ENCODE results near the gene KCTD20.
"Not testable (repeated sequence)": the region's sequence is repeated elsewhere in the genome, so short reads cannot be mapped to it uniquely, and the experiment has no call there.

The KCTD20 gene

GRCh38 chr6:36442671-36443470 lies at the start of gene KCTD20, which contains the start of gene PXT1:
TSS of gene KCTD20 (plus strand) at chr6:36443000. CDS start at chr6:36470098, 27,098 bp downstream.
TSS of gene PXT1 (minus strand) at chr6:36442854. CDS start at chr6:36426082, 16,772 bp downstream.
- DNase-seq (ENCODE audit: low read depth in 2 of 2): peak; percentile 68 to 70

- DNase-seq (ENCODE audit: low read depth in 2 of 2): no peak
Observed at GRCh38 chr6:36399970-36400369, 42.8 kb upstream of the KCTD20 start.

- no peak for DNase-seq (ENCODE audit: low read depth in 2 of 2)
Observed at GRCh38 chr6:36402481-36402880, 40.3 kb upstream of the KCTD20 start.

GRCh38 chr6:36404164-36404563 lies 38.6 kb upstream of the KCTD20 start:
- DNase-seq (ENCODE audit: low read depth in 2 of 2): no peak

- not testable (repeated sequence) for DNase-seq (ENCODE audit: low read depth in 2 of 2)
Observed at GRCh38 chr6:36409718-36410117, 33.1 kb upstream of the KCTD20 start.

GRCh38 chr6:36413489-36414480 lies 29.0 kb upstream of the KCTD20 start:
- DNase-seq (ENCODE audit: low read depth in 2 of 2): no peak

- DNase-seq (ENCODE audit: low read depth in 2 of 2): no peak
Observed at GRCh38 chr6:36414481-36414880, 28.3 kb upstream of the KCTD20 start.

- no peak for DNase-seq (ENCODE audit: low read depth in 2 of 2)
Observed at GRCh38 chr6:36418558-36418957, 24.2 kb upstream of the KCTD20 start.

- DNase-seq (ENCODE audit: low read depth in 2 of 2): no peak
Observed at GRCh38 chr6:36419310-36419709, 23.5 kb upstream of the KCTD20 start.

GRCh38 chr6:36422714-36423100 lies 20.1 kb upstream of the KCTD20 start:
- no peak for DNase-seq (ENCODE audit: low read depth in 2 of 2)

- DNase-seq (ENCODE audit: low read depth in 2 of 2): peak; percentile 94 to 96
Observed at GRCh38 chr6:36423101-36423824, 19.5 kb upstream of the KCTD20 start.

- no peak for DNase-seq (ENCODE audit: low read depth in 2 of 2)
Observed at GRCh38 chr6:36426622-36427021, 16.2 kb upstream of the KCTD20 start.

GRCh38 chr6:36428911-36429310 lies 13.9 kb upstream of the KCTD20 start:
- no peak for DNase-seq (ENCODE audit: low read depth in 2 of 2)

- DNase-seq (ENCODE audit: low read depth in 2 of 2): no peak
Observed at GRCh38 chr6:36430351-36430750, 12.4 kb upstream of the KCTD20 start.

- DNase-seq (ENCODE audit: low read depth in 2 of 2): no peak
Observed at GRCh38 chr6:36431197-36431596, 11.6 kb upstream of the KCTD20 start.

- DNase-seq (ENCODE audit: low read depth in 2 of 2): no peak
Observed at GRCh38 chr6:36432151-36432671, 10.6 kb upstream of the KCTD20 start.

- no peak for DNase-seq (ENCODE audit: low read depth in 2 of 2)
Observed at GRCh38 chr6:36436466-36436865, 6.3 kb upstream of the KCTD20 start.

- DNase-seq (ENCODE audit: low read depth in 2 of 2): peak; percentile 70 to 79
Observed at GRCh38 chr6:36441307-36441894, 1.4 kb upstream of the KCTD20 start.

- DNase-seq (ENCODE audit: low read depth in 2 of 2): no peak
Observed at GRCh38 chr6:36442103-36442670, 613 bp upstream of the KCTD20 start.

Data from activated CD8-positive, alpha-beta memory T cell treated with anti-CD3 and anti-CD28 coated beads for 4 hours (primary cell).